Gastrocnemius medialis (tissue), 4 donors: ENCODE measurements around the gene ACTRT3. TPM values are rescaled to one million over a fixed set of nuclear protein-coding genes. Genes with fewer than 3 reads are reported as not detected.

Experiments
- ATAC-seq, 2 donors: fragments of 150-250 bp; one replicate each; pipeline ENCODE4 v1.9.1; 2016
- DNase-seq, 2 donors: peaks; one replicate each; pipeline ENCODE4 v3.0.0-alpha.2; 2019
- H3K27ac ChIP-seq, 4 donors: fragments of 200-600 bp; sonication (generic); 1 replicate in 1 of 4; 2 replicates in 3 of 4; pipeline ENCODE4 v1.5.1; 2016 to 2018; ENCODE audit warnings: mild to moderate bottlenecking in 2 of 4, moderate library complexity in 1 of 4
- H3K27me3 ChIP-seq, 3 donors: fragments of 200-600 bp; sonication (generic) in 2 of 3; 1 replicate in 1 of 3; 2 replicates in 2 of 3; pipeline versions ENCODE4 v1.5.1 to v1.6.0; 2016 to 2019; ENCODE audit warnings: mild to moderate bottlenecking in 1 of 3, moderate library complexity in 1 of 3
- H3K36me3 ChIP-seq, 2 donors: fragments of 200-600 bp; sonication (generic) in 1 of 2; one replicate each; pipeline ENCODE4 v1.5.1; 2017 to 2018
- H3K4me1 ChIP-seq, 2 donors: fragments of 200-600 bp; sonication (generic) in 1 of 2; one replicate each; pipeline ENCODE4 v1.5.1; 2016 to 2017; ENCODE audit warnings: mild to moderate bottlenecking in 2 of 2
- H3K4me3 ChIP-seq, 4 donors: fragments of 200-600 bp; sonication (generic) in 3 of 4; 1 replicate in 1 of 4; 2 replicates in 3 of 4; pipeline ENCODE4 v1.5.1; 2016 to 2019; ENCODE audit warnings: mild to moderate bottlenecking in 2 of 4
- H3K9me3 ChIP-seq, 3 donors: fragments of 200-600 bp; sonication (generic) in 2 of 3; 1 replicate in 1 of 3; 2 replicates in 2 of 3; pipeline ENCODE4 v1.5.1; 2016 to 2019
- POLR2A ChIP-seq, 2 donors: fragments of 450-650 bp; IDR thresholded peaks; one replicate each; pipeline ENCODE4 v1.6.1; 2017; ENCODE audit warnings: antibody characterized with exemption in 2 of 2, mild to moderate bottlenecking in 2 of 2, moderate library complexity in 2 of 2
- in situ Hi-C, 4 donors: fragments of 200-750 bp; cut with MboI; loops; one replicate each; pipeline versions ENCODE4 v1.15.0 to v1.8.0; 2017; ENCODE audit warnings: low sequenced_read_pairs in 4 of 4
- intact Hi-C: fragments of 100-400 bp; cut with DNase I; formaldehyde crosslinking; loops from one replicate; pipeline ENCODE4 v1.15.1; 2023; ENCODE audit warnings: low total_unique reads
- total RNA-seq, 4 donors: library from RNA; depleted of rRNA; stranded (reverse); fragments of >200 nt; gene quantifications; one replicate each; pipeline versions ENCODE4 v1.1.0 to v1.2.3, GENCODE V29; 2016
- TF ChIP-seq, protein P1 (sequence below), 5 experiments: fragments of 450-650 bp in 3 of 5; fragments of 200-600 bp in 2 of 5; sonication (generic) in 2 of 5; IDR thresholded peaks in 4 of 5; conservative IDR thresholded peaks in 1 of 5; 1 replicate in 4 of 5; 2 replicates in 1 of 5; pipeline ENCODE4 v1.5.1; 2016 to 2019; ENCODE audit warnings: antibody characterized with exemption in 5 of 5, mild to moderate bottlenecking in 3 of 5, moderate library complexity in 3 of 5

ACTRT3 gene
- 1 to 10 TPM in 1 of 4 donors, under 1 TPM in 3; 0.38 to 5.8 (median 0.92) TPM for total RNA-seq

GRCh38 chr3:169769287-169770181 is at the start of gene ACTRT3:
Gene ACTRT3 (minus strand): TSS chr3:169769561. CDS start chr3:169769520, 41 bp downstream.
- in situ Hi-C loops (loop anchor here in 2 of 4 donors (10.0 to 25.0 kb wide), 2 partner anchors 195 to 593 kb away; partner anchors contain the start of genes SEC62 (in 1 of the 2) and SKIL (in 1 of the 2)), intact Hi-C loops (loop anchor here (5.0 to 10.0 kb wide), 2 partner anchors 198 to 625 kb away; partner anchors contain the start of gene SEC62)
- Histone ChIP-seq H3K36me3 (peaks cover 0 to 5% of the 10 kb centered on the region in 2 donors), H3K4me1 (peaks cover 8 to 18% of the 10 kb centered on the region in 2 donors), H3K4me3 (peak within 1 kb of the TSS; percentile 68 to 77 (median 69)), H3K9me3 (no peaks in the 10 kb centered on the region), H3K27me3 (no peaks in the 10 kb centered on the region), H3K27ac (peak within 1 kb of the TSS; percentile 70 to 79 (median 74))
- DNase-seq (peak in 1 of 2 donors; percentile 33), ATAC-seq (no peak)
- TF ChIP-seq, protein P1, sequence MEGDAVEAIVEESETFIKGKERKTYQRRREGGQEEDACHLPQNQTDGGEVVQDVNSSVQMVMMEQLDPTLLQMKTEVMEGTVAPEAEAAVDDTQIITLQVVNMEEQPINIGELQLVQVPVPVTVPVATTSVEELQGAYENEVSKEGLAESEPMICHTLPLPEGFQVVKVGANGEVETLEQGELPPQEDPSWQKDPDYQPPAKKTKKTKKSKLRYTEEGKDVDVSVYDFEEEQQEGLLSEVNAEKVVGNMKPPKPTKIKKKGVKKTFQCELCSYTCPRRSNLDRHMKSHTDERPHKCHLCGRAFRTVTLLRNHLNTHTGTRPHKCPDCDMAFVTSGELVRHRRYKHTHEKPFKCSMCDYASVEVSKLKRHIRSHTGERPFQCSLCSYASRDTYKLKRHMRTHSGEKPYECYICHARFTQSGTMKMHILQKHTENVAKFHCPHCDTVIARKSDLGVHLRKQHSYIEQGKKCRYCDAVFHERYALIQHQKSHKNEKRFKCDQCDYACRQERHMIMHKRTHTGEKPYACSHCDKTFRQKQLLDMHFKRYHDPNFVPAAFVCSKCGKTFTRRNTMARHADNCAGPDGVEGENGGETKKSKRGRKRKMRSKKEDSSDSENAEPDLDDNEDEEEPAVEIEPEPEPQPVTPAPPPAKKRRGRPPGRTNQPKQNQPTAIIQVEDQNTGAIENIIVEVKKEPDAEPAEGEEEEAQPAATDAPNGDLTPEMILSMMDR (IDR thresholded peaks at IDR 0.05 in 4 of 5, conservative IDR thresholded peaks at IDR 0.05 in 1 of 5) = no peak
- TF ChIP-seq POLR2A (IDR thresholded peaks at IDR 0.05) = peak in 1 of 2 donors; percentile 11

- DNase-seq = no peak
- Histone ChIP-seq H3K9me3 (no peaks in the 10 kb centered on the region), H3K4me1 (peaks cover 0 to 8% of the 10 kb centered on the region in 2 donors), H3K27ac (no peak overlapping the region), H3K36me3 (no peaks in the 10 kb centered on the region), H3K27me3 (peaks cover 6 to 16% (median 6%) of the 10 kb centered on the region in 3 donors), H3K4me3 (no peak overlapping the region)
- ATAC-seq = no peak
- intact Hi-C loops (no loop called here), in situ Hi-C loops (no loop called here)
- TF ChIP-seq, protein P1 (IDR thresholded peaks at IDR 0.05 in 4 of 5, conservative IDR thresholded peaks at IDR 0.05 in 1 of 5) = no peak
Observed at GRCh38 chr3:169818316-169818715, 49.0 kb upstream of the ACTRT3 start.

DNA sequence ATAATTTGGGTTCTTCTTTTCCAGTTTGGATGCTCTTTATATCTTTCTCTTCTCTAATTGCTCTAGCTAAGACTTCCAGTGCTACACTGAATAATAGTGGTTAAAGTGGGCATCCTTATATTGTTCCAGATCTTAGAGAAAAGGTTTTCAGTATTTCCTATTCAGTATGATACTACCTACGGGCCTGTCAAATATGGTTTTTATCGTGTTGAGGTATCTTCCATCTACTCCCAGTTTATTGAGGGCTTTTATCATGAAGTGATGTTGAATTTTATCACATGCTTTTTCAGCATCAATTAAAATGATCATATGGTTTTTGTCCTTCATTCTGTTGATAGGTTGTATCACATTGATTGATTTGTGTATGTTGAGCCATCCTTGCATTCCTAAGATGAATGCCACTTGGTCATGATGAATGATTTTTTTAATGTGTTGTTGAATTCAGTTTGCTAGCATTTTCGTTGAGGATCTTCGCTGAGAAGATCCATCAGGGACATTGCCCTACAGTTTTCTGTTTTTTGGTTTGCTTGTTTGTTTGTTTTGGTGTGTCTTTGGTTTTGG is 46.3 kb upstream of the ACTRT3 start:
- in situ Hi-C loops (no loop called here), intact Hi-C loops (no loop called here)
- DNase-seq = no peak
- Histone ChIP-seq H3K4me1 (peaks cover 5 to 23% of the 10 kb centered on the region in 2 donors), H3K27me3 (peaks cover 0 to 15% (median 0%) of the 10 kb centered on the region in 3 donors), H3K4me3 (no peak overlapping the region), H3K36me3 (no peaks in the 10 kb centered on the region), H3K9me3 (no peaks in the 10 kb centered on the region), H3K27ac (no peak overlapping the region)
- no peak for ATAC-seq
- TF ChIP-seq, protein P1 (IDR thresholded peaks at IDR 0.05 in 4 of 5, conservative IDR thresholded peaks at IDR 0.05 in 1 of 5) = no peak
- no peak for TF ChIP-seq POLR2A (IDR thresholded peaks at IDR 0.05)

DNA sequence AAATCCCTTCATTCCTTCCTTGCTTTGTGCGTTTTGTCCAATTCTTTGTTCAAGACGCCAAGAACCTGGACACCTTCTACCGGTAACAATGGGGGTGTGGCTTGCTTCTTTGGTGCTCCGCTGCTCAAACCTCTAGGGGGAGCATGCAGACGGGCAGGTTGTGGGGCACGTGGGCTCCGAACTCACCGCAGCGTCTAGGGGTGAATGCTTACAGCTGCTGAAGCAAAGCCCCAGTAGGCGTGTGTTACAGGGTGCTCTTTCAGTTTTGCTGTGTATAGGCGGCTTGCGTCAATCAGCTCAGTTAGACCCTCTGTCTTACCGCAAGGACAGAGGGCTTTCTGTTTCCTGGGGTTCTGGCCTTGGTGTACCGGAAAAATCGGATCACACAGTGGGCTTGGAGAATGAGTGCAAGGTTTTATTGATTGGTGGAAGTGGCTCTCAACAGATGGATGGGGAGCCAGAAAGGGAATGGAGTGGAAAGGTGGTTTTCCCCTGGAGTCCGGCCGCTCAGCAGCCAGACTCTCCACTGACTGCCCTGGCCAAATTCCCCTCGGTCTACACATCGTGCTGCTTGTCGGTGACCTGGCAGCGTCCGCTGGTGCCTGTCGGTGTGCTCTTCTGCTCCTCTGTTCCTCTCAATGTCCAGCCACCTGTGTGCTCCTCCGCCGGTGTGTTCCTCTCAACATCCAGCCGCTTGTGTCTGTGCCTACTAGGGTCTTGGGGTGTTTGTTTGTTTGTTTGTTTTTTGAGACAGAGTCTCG is 44.6 kb upstream of the ACTRT3 start:
- Histone ChIP-seq H3K4me3 (peak overlapping the region; percentile 10 to 65 (median 58)), H3K27ac (no peak overlapping the region), H3K27me3 (peaks cover 0 to 14% (median 0%) of the 10 kb centered on the region in 3 donors), H3K9me3 (no peaks in the 10 kb centered on the region), H3K4me1 (peaks cover 5 to 23% of the 10 kb centered on the region in 2 donors), H3K36me3 (no peaks in the 10 kb centered on the region)
- in situ Hi-C loops (no loop called here), intact Hi-C loops (no loop called here)
- no peak for DNase-seq
- no peak for ATAC-seq
- no peak for TF ChIP-seq POLR2A (IDR thresholded peaks at IDR 0.05)
- TF ChIP-seq, protein P1 (IDR thresholded peaks at IDR 0.05 in 4 of 5, conservative IDR thresholded peaks at IDR 0.05 in 1 of 5) = no peak
